ENCODE results near the gene DGCR8.

DGCR8 gene

GRCh38 chr22:20121856-20122415 is 41.9 kb downstream of the DGCR8 start:
- in situ Hi-C loops (cut with MboI; ENCODE audit: low sequenced_read_pairs) = no loop called here

- in situ Hi-C loops (cut with MboI; ENCODE audit: low sequenced_read_pairs) = no loop called here
These were observed 43.5 kb downstream of the DGCR8 start for GRCh38 chr22:20123366-20124082.

GRCh38 chr22:20124083-20124787 is 44.2 kb downstream of the DGCR8 start:
- in situ Hi-C loops (cut with MboI; ENCODE audit: low sequenced_read_pairs) = no loop called here

- in situ Hi-C loops (cut with MboI; ENCODE audit: low sequenced_read_pairs) = no loop called here
These were observed 45.4 kb downstream of the DGCR8 start for GRCh38 chr22:20125201-20126174.

- in situ Hi-C loops (cut with MboI; ENCODE audit: low sequenced_read_pairs) = no loop called here
These were observed 46.4 kb downstream of the DGCR8 start for GRCh38 chr22:20126284-20127029.

GRCh38 chr22:20127318-20127868 is 47.4 kb downstream of the DGCR8 start:
- in situ Hi-C loops (cut with MboI; ENCODE audit: low sequenced_read_pairs) = no loop called here

- in situ Hi-C loops (cut with MboI; ENCODE audit: low sequenced_read_pairs) = no loop called here
These were observed 48.0 kb downstream of the DGCR8 start for GRCh38 chr22:20127869-20128618.

- in situ Hi-C loops (cut with MboI; ENCODE audit: low sequenced_read_pairs) = no loop called here
These were observed 48.5 kb downstream of the DGCR8 start for GRCh38 chr22:20128619-20128901.

- in situ Hi-C loops (cut with MboI; ENCODE audit: low sequenced_read_pairs) = no loop called here
These were observed 49.1 kb downstream of the DGCR8 start for GRCh38 chr22:20128902-20129746.

- in situ Hi-C loops (cut with MboI; ENCODE audit: low sequenced_read_pairs) = no loop called here
These were observed 49.6 kb downstream of the DGCR8 start for GRCh38 chr22:20129747-20130014.

- in situ Hi-C loops (cut with MboI; ENCODE audit: low sequenced_read_pairs) = no loop called here
These were observed 50.3 kb downstream of the DGCR8 start for GRCh38 chr22:20130319-20130718.

- in situ Hi-C loops (cut with MboI; ENCODE audit: low sequenced_read_pairs) = no loop called here
These were observed 50.9 kb downstream of the DGCR8 start for GRCh38 chr22:20130731-20131596.

- in situ Hi-C loops (cut with MboI; ENCODE audit: low sequenced_read_pairs) = no loop called here
These were observed 51.5 kb downstream of the DGCR8 start, which contains the start of gene ZDHHC8 for GRCh38 chr22:20131597-20131858. TSS of gene ZDHHC8 (plus strand) at chr22:20131804. CDS start at chr22:20131948, 144 bp downstream.

- in situ Hi-C loops (cut with MboI; ENCODE audit: low sequenced_read_pairs) = no loop called here
These were observed 52.0 kb downstream of the DGCR8 start for GRCh38 chr22:20131859-20132685.

- in situ Hi-C loops (cut with MboI; ENCODE audit: low sequenced_read_pairs) = no loop called here
These were observed 52.7 kb downstream of the DGCR8 start for GRCh38 chr22:20132686-20133246.

- in situ Hi-C loops (cut with MboI; ENCODE audit: low sequenced_read_pairs) = no loop called here
These were observed 54.0 kb downstream of the DGCR8 start for GRCh38 chr22:20133930-20134549.

Measured in HL-60/S4 treated with phorbol 12-myristate 13-acetate at 8.2 ng/mL for 4 days and 3 days (cell line).